B cell (primary cell): ENCODE measurements around the gene BOD1.

Source experiments
- CTCF ChIP-seq: fragments of 200-600 bp; IDR thresholded peaks from one replicate; pipeline ENCODE4 v1.8.0; 2022; ENCODE audit warnings: antibody characterized with exemption, mild to moderate bottlenecking
- EZH2 ChIP-seq: IDR thresholded peaks from 2 replicates; pipeline ENCODE4 v1.6.1; 2012; ENCODE audit warnings: borderline replicate concordance, low read depth, mild to moderate bottlenecking, moderate library complexity, low read length; ENCODE audit not compliant: insufficient read depth, poor library complexity, severe bottlenecking

GRCh38 chr5:173597304-173597703 is 19.1 kb downstream of the BOD1 start:
- TF ChIP-seq CTCF (no peak), EZH2 (no peak)
